ENCODE measurements around the gene MAPK8. TPM values are rescaled to one million over a fixed set of nuclear protein-coding genes. Genes with fewer than 3 reads are reported as not detected.

The MAPK8 gene
- total and polyA plus RNA-seq, 9 of the 15 experiments (the other 6 are each of a cell fraction or from before 2014, with no cell fraction given), result 6.4 to 159 (median 71.0) TPM

GRCh38 chr10:48417374-48417773 lies 110.9 kb downstream of the MAPK8 start (continued):
- TF ChIP-seq ILF3 (IDR thresholded peaks at IDR 0.05; ENCODE audit: borderline replicate concordance), result no peak

- peaks cover 11% of the 10 kb centered on the region for H3K36me3 ChIP-seq (ENCODE audit: control insufficient read depth, insufficient read depth, low read length)
- BruUV-seq (replicated peaks), result no TSS peak
- no peaks in the 10 kb centered on the region for H3K79me2 ChIP-seq (ENCODE audit: control insufficient read depth, insufficient read depth, low read length)
- ChIA-PET POLR2A (interaction anchor here (1.2 to 1.4 kb wide), 5 partner anchors 9 to 37 kb away, joined by 3 to 4 read pairs (median 3); no protein-coding TSS in a partner anchor), CTCF (ENCODE audit: low intra/inter-chr PET ratio) (no interaction called here)
- H4K20me1 ChIP-seq (replicated peaks; ENCODE audit: control insufficient read depth, insufficient read depth, low read length), result no peaks in the 10 kb centered on the region
- no peaks in the 10 kb centered on the region for H3K27me3 ChIP-seq (ENCODE audit: control insufficient read depth in 2 of 2, insufficient read depth in 2 of 2, low read length in 2 of 2)
- H3K9me3 ChIP-seq (replicated peaks; ENCODE audit: control insufficient read depth, insufficient read depth, low read depth, low read length), result no peaks in the 10 kb centered on the region
- FAIRE-seq, result no peak
- peak; percentile 31 for ATAC-seq
- H3K4me3 ChIP-seq, result no peak overlapping the region
- H2AFZ ChIP-seq (ENCODE audit: low read depth, low read length), result no peak overlapping the region
- no peak overlapping the region for H3K9ac ChIP-seq (ENCODE audit: insufficient read depth in 1 of 2, low read depth in 2 of 2, low read length in 2 of 2)
- in situ Hi-C loops (cut with MboI), result no loop called here
- DNase-seq (ENCODE audit: extremely low read depth in 1 of 4, low spot score in 3 of 4), result no peak
- intact Hi-C loops (cut with micrococcal nuclease), result loop anchor here (5.0 kb wide), 1 partner anchor 56 kb away; no protein-coding TSS in a partner anchor
- H3K27ac ChIP-seq (ENCODE audit: extremely low read depth, low read depth, low read length), result 0 out of 3 replicates have a peak overlapping the region, but pooled peaks have one; percentile 2
- H3K4me1 ChIP-seq (replicated peaks in 1 of 2; ENCODE audit: control insufficient read depth in 2 of 2, insufficient read depth in 2 of 2, low read length in 2 of 2), result peaks cover 0 to 28% of the 10 kb centered on the region in 2 experiments; a peak in 4 of 5 replicates
- WGBS (ENCODE audit: insufficient coverage, low coverage, missing lambda C conversion rate), result 64% methylated on average over 5 of the region's 5 CpGs
- no peaks in the 10 kb centered on the region for H3K9me1 ChIP-seq (ENCODE audit: control insufficient read depth, insufficient read depth, low read length)
- H3K4me2 ChIP-seq (ENCODE audit: insufficient read depth, low read length), result no peak overlapping the region
- TF ChIP-seq MCM5 (IDR thresholded peaks at IDR 0.05; ENCODE audit: low read depth) (no peak), ZNF41 (CRISPR knock-in tag; conservative IDR thresholded peaks at IDR 0.05) (no peak), ZNF830 (CRISPR knock-in tag; IDR thresholded peaks at IDR 0.05) (no peak), GATAD2A (IDR thresholded peaks at IDR 0.05) (no peak), CBX2 (IDR thresholded peaks at IDR 0.05; ENCODE audit: insufficient read depth, low read length, poor library complexity, severe bottlenecking) (no peak), COPS2 (conservative IDR thresholded peaks at IDR 0.05) (no peak), ARID3A (IDR thresholded peaks at IDR 0.05; ENCODE audit: borderline replicate concordance, low read depth, low read length) (no peak), ZNF134 (CRISPR knock-in tag; conservative IDR thresholded peaks at IDR 0.05) (no peak), ZNF445 (CRISPR knock-in tag; IDR thresholded peaks at IDR 0.05; ENCODE audit: low read depth) (no peak), ZNF354B (CRISPR knock-in tag; IDR thresholded peaks at IDR 0.05) (no peak), CTBP1 (IDR thresholded peaks at IDR 0.05; ENCODE audit: borderline replicate concordance) (no peak), BCLAF1 (IDR thresholded peaks at IDR 0.05; ENCODE audit: borderline replicate concordance in 1 of 2, control insufficient read depth in 1 of 2, low read depth in 2 of 2, low read length in 1 of 2) (no peak), SRSF9 (IDR thresholded peaks at IDR 0.05; ENCODE audit: borderline replicate concordance, low read depth, low read length) (no peak), CBX3 (IDR thresholded peaks at IDR 0.05; ENCODE audit: borderline replicate concordance in 1 of 2, low read length in 2 of 2) (no peak), NFIX (CRISPR knock-in tag; IDR thresholded peaks at IDR 0.05; ENCODE audit: low read depth) (no peak)
These were observed 111.8 kb downstream of the MAPK8 start for GRCh38 chr10:48418189-48418788.

Data from K562 (cell line).